Immature natural killer cell (primary cell): ENCODE measurements around the gene TBC1D22A. TPM values are rescaled to one million over a fixed set of nuclear protein-coding genes. Genes with fewer than 3 reads are reported as not detected.

Experiments
- DNase-seq, 3 donors: peaks; one replicate each; pipeline ENCODE4 v3.0.0; 2022; ENCODE audit warnings: mixed read lengths in 1 of 3
- H3K27ac Mint-ChIP-seq, 6 donors: one replicate each; pipeline ENCODE4 v1.8.0; 2020; ENCODE audit warnings: mixed read lengths in 6 of 6, mild to moderate bottlenecking in 5 of 6, inconsistent platforms in 4 of 6, moderate library complexity in 3 of 6
- H3K27me3 Mint-ChIP-seq, 3 donors: one replicate each; pipeline ENCODE4 v1.8.0; 2020 to 2021; ENCODE audit warnings: low read depth in 3 of 3, mild to moderate bottlenecking in 3 of 3, mixed read lengths in 3 of 3, moderate library complexity in 3 of 3, inconsistent platforms in 1 of 3
- H3K36me3 Mint-ChIP-seq, 3 donors: one replicate each; pipeline ENCODE4 v1.8.0; 2020; ENCODE audit warnings: mixed read lengths in 3 of 3, inconsistent platforms in 2 of 3, mild to moderate bottlenecking in 2 of 3
- H3K4me1 Mint-ChIP-seq, 2 donors: one replicate each; pipeline ENCODE4 v1.8.0; 2020; ENCODE audit warnings: inconsistent platforms in 2 of 2, mild to moderate bottlenecking in 2 of 2, mixed read lengths in 2 of 2, moderate library complexity in 1 of 2
- H3K4me3 Mint-ChIP-seq, 5 donors: one replicate each; pipeline ENCODE4 v1.8.0; 2020; ENCODE audit warnings: mild to moderate bottlenecking in 5 of 5, mixed read lengths in 5 of 5, inconsistent platforms in 3 of 5, moderate library complexity in 3 of 5
- H3K9me3 Mint-ChIP-seq, 6 donors: one replicate each; pipeline ENCODE4 v1.8.0; 2020; ENCODE audit warnings: mild to moderate bottlenecking in 6 of 6, mixed read lengths in 6 of 6, inconsistent platforms in 4 of 6, moderate library complexity in 3 of 6
- polyA plus RNA-seq, 3 donors: library from polyadenylated mRNA; unstranded; fragments of 300-500 nt; fragmentation: Illumina TruSeq; gene quantifications; one replicate each; pipeline ENCODE4 v1.2.3, GENCODE V29; 2021

Gene TBC1D22A
- polyA plus RNA-seq, 3 donors from 2014 or later = 20.6 to 28.0 (median 24.0) TPM

- no peak overlapping the region for H3K27ac Mint-ChIP-seq
- peaks cover 0 to 3% (median 0%) of the 10 kb centered on the region in 3 donors for H3K27me3 Mint-ChIP-seq
- no peaks in the 10 kb centered on the region for H3K9me3 Mint-ChIP-seq
- DNase-seq = no peak
- H3K36me3 Mint-ChIP-seq = no peaks in the 10 kb centered on the region
- H3K4me1 Mint-ChIP-seq = peaks cover 24 to 25% of the 10 kb centered on the region in 2 donors
- H3K4me3 Mint-ChIP-seq = no peak overlapping the region
These were observed 245.9 kb downstream of the TBC1D22A start for GRCh38 chr22:47008208-47008885.

- no peaks in the 10 kb centered on the region for H3K36me3 Mint-ChIP-seq
- peaks cover 34 to 35% of the 10 kb centered on the region in 2 donors for H3K4me1 Mint-ChIP-seq
- no peaks in the 10 kb centered on the region for H3K9me3 Mint-ChIP-seq
- H3K27me3 Mint-ChIP-seq = peaks cover 0 to 3% (median 0%) of the 10 kb centered on the region in 3 donors
- no peak for DNase-seq
- no peak overlapping the region for H3K27ac Mint-ChIP-seq
- no peak overlapping the region for H3K4me3 Mint-ChIP-seq
These were observed 247.1 kb downstream of the TBC1D22A start for GRCh38 chr22:47009304-47010101.

GRCh38 chr22:47010211-47010610 lies 247.8 kb downstream of the TBC1D22A start:
- H3K4me1 Mint-ChIP-seq = peaks cover 34 to 36% of the 10 kb centered on the region in 2 donors
- no peaks in the 10 kb centered on the region for H3K9me3 Mint-ChIP-seq
- no peak for DNase-seq
- H3K27ac Mint-ChIP-seq = no peak overlapping the region
- peaks cover 0 to 3% (median 0%) of the 10 kb centered on the region in 3 donors for H3K27me3 Mint-ChIP-seq
- H3K36me3 Mint-ChIP-seq = no peaks in the 10 kb centered on the region
- H3K4me3 Mint-ChIP-seq = no peak overlapping the region

GRCh38 chr22:47011131-47011858 lies 248.8 kb downstream of the TBC1D22A start:
- Mint-ChIP-seq H3K9me3 (no peaks in the 10 kb centered on the region), H3K4me3 (no peak overlapping the region), H3K4me1 (peaks cover 34 to 38% of the 10 kb centered on the region in 2 donors), H3K36me3 (no peaks in the 10 kb centered on the region), H3K27me3 (peaks cover 0 to 3% (median 0%) of the 10 kb centered on the region in 3 donors), H3K27ac (peak overlapping the region in 2 of 6 donors; percentile 25 to 28)
- DNase-seq = no peak

- no peak for DNase-seq
- Mint-ChIP-seq H3K4me1 (peaks cover 38 to 39% of the 10 kb centered on the region in 2 donors), H3K9me3 (no peaks in the 10 kb centered on the region), H3K27me3 (peaks cover 0 to 3% (median 0%) of the 10 kb centered on the region in 3 donors), H3K27ac (peak overlapping the region in 2 of 6 donors; percentile 25 to 28), H3K36me3 (no peaks in the 10 kb centered on the region), H3K4me3 (no peak overlapping the region)
These were observed 249.4 kb downstream of the TBC1D22A start for GRCh38 chr22:47011859-47012258.

- peak overlapping the region in 2 of 5 donors; percentile 1 to 23 for H3K4me3 Mint-ChIP-seq
- no peaks in the 10 kb centered on the region for H3K9me3 Mint-ChIP-seq
- H3K27ac Mint-ChIP-seq = peak overlapping the region in 3 of 6 donors; percentile 20 to 73 (median 66)
- DNase-seq = no peak
- peaks cover 0 to 3% (median 2%) of the 10 kb centered on the region in 3 donors for H3K27me3 Mint-ChIP-seq
- peaks cover 42 to 45% of the 10 kb centered on the region in 2 donors for H3K4me1 Mint-ChIP-seq
- no peaks in the 10 kb centered on the region for H3K36me3 Mint-ChIP-seq
These were observed 250.3 kb downstream of the TBC1D22A start for GRCh38 chr22:47012589-47013370.

GRCh38 chr22:47013861-47014635 lies 251.6 kb downstream of the TBC1D22A start:
- H3K36me3 Mint-ChIP-seq = no peaks in the 10 kb centered on the region
- no peak overlapping the region for H3K4me3 Mint-ChIP-seq
- H3K27me3 Mint-ChIP-seq = peaks cover 0 to 4% (median 2%) of the 10 kb centered on the region in 3 donors
- H3K4me1 Mint-ChIP-seq = peaks cover 47 to 51% of the 10 kb centered on the region in 2 donors
- no peaks in the 10 kb centered on the region for H3K9me3 Mint-ChIP-seq
- H3K27ac Mint-ChIP-seq = peak overlapping the region in 1 of 6 donors; percentile 17
- no peak for DNase-seq

GRCh38 chr22:47014636-47015345 lies 252.3 kb downstream of the TBC1D22A start:
- no peaks in the 10 kb centered on the region for H3K9me3 Mint-ChIP-seq
- no peak for DNase-seq
- no peaks in the 10 kb centered on the region for H3K36me3 Mint-ChIP-seq

GRCh38 chr22:47015589-47016178 lies 253.2 kb downstream of the TBC1D22A start:
- DNase-seq = no peak

More at GRCh38 chr22:47014636-47015345, 252.3 kb downstream of the TBC1D22A start:
- H3K27ac Mint-ChIP-seq = no peak overlapping the region
- no peak overlapping the region for H3K4me3 Mint-ChIP-seq
- peaks cover 0 to 4% (median 2%) of the 10 kb centered on the region in 3 donors for H3K27me3 Mint-ChIP-seq
- peaks cover 51% of the 10 kb centered on the region in 2 donors for H3K4me1 Mint-ChIP-seq

GRCh38 chr22:47016631-47017030 lies 254.2 kb downstream of the TBC1D22A start:
- Mint-ChIP-seq H3K4me1 (peaks cover 45 to 48% of the 10 kb centered on the region in 2 donors), H3K4me3 (no peak overlapping the region), H3K27ac (no peak overlapping the region), H3K36me3 (no peaks in the 10 kb centered on the region), H3K9me3 (no peaks in the 10 kb centered on the region), H3K27me3 (peaks cover 0 to 4% (median 2%) of the 10 kb centered on the region in 3 donors)
- no peak for DNase-seq

More at GRCh38 chr22:47015589-47016178, 253.2 kb downstream of the TBC1D22A start:
- H3K4me3 Mint-ChIP-seq = no peak overlapping the region
- peaks cover 51 to 53% of the 10 kb centered on the region in 2 donors for H3K4me1 Mint-ChIP-seq
- H3K36me3 Mint-ChIP-seq = no peaks in the 10 kb centered on the region
- H3K27ac Mint-ChIP-seq = no peak overlapping the region
- peaks cover 0 to 4% (median 2%) of the 10 kb centered on the region in 3 donors for H3K27me3 Mint-ChIP-seq
- no peaks in the 10 kb centered on the region for H3K9me3 Mint-ChIP-seq

- no peaks in the 10 kb centered on the region for H3K9me3 Mint-ChIP-seq
- H3K4me1 Mint-ChIP-seq = peaks cover 39 to 42% of the 10 kb centered on the region in 2 donors
- H3K4me3 Mint-ChIP-seq = no peak overlapping the region
- no peak overlapping the region for H3K27ac Mint-ChIP-seq
- H3K36me3 Mint-ChIP-seq = no peaks in the 10 kb centered on the region
- H3K27me3 Mint-ChIP-seq = peaks cover 0 to 4% (median 2%) of the 10 kb centered on the region in 3 donors
- DNase-seq = no peak
These were observed 254.8 kb downstream of the TBC1D22A start for GRCh38 chr22:47017245-47017644.
